Endodermal cell (in vitro differentiated cells): ENCODE data around the gene CCDC172. TPM values are rescaled to one million over a fixed set of nuclear protein-coding genes. Genes with fewer than 3 reads are reported as not detected.

Experiments
- DNase-seq: peaks from one replicate; pipeline ENCODE4 v3.0.0-alpha.2; 2017
- H3K27ac ChIP-seq: 2 replicates; pipeline ENCODE4 v1.5.1; 2013; ENCODE audit warnings: mild to moderate bottlenecking, low read depth, low read length, moderate library complexity
- H3K27me3 ChIP-seq: 2 replicates; pipeline ENCODE4 v1.6.1; 2013; ENCODE audit warnings: mild to moderate bottlenecking, low read length, moderate library complexity; ENCODE audit not compliant: insufficient read depth, control insufficient read depth, poor library complexity, severe bottlenecking
- H3K36me3 ChIP-seq: 2 replicates; pipeline ENCODE4 v1.7.0; 2013; ENCODE audit warnings: mild to moderate bottlenecking, low read length, moderate library complexity; ENCODE audit not compliant: control insufficient read depth, insufficient read depth
- H3K4me1 ChIP-seq: one replicate; pipeline ENCODE4 v1.7.0; 2013; ENCODE audit warnings: low read length; ENCODE audit not compliant: control insufficient read depth, insufficient read depth
- H3K4me3 ChIP-seq: 2 replicates; pipeline ENCODE4 v1.5.1; 2013; ENCODE audit warnings: mild to moderate bottlenecking, low read length, moderate library complexity
- H3K9ac ChIP-seq: 2 replicates; pipeline ENCODE4 v1.6.1; 2013; ENCODE audit warnings: mild to moderate bottlenecking, low read length, moderate library complexity; ENCODE audit not compliant: poor library complexity, severe bottlenecking; ENCODE audit errors: extremely low read depth
- H3K9me3 ChIP-seq: 2 replicates; pipeline ENCODE4 v1.6.1; 2013; ENCODE audit warnings: mild to moderate bottlenecking, low read length, moderate library complexity; ENCODE audit not compliant: control insufficient read depth
- H3K27ac Mint-ChIP-seq: 2 replicates; pipeline ENCODE4 v1.8.0; 2020; ENCODE audit warnings: mixed read lengths
- H3K27me3 Mint-ChIP-seq: 2 replicates; pipeline ENCODE4 v1.8.0; 2021; ENCODE audit warnings: mild to moderate bottlenecking, mixed read lengths; ENCODE audit not compliant: insufficient read depth
- H3K36me3 Mint-ChIP-seq: 2 replicates; pipeline ENCODE4 v1.8.0; 2020; ENCODE audit warnings: low read depth, mixed read lengths
- H3K4me1 Mint-ChIP-seq: 2 replicates; pipeline ENCODE4 v1.8.0; 2020; ENCODE audit warnings: mixed read lengths
- H3K4me3 Mint-ChIP-seq: 2 replicates; pipeline ENCODE4 v1.8.0; 2020; ENCODE audit warnings: mild to moderate bottlenecking, moderate library complexity, mixed read lengths
- H3K9me3 Mint-ChIP-seq: 2 replicates; pipeline ENCODE4 v1.8.0; 2020; ENCODE audit warnings: mild to moderate bottlenecking, mixed read lengths
- CTCF ChIP-seq: fragments of 200-600 bp; sonication (generic); conservative IDR thresholded peaks from 2 replicates; pipeline ENCODE4 v1.5.0; 2021; ENCODE audit warnings: antibody characterized with exemption, mild to moderate bottlenecking
- WGBS, 2 experiments: methylation state at CpG; one replicate each; pipeline versions ENCODE4 v1.1.5 to v1.1.7; 2013; ENCODE audit warnings: missing lambda C conversion rate in 2 of 2, mixed read lengths in 1 of 2; ENCODE audit not compliant: insufficient coverage in 1 of 2, insufficient read length in 1 of 2; 5-methylcytosine and 5-hydroxymethylcytosine counted together
- total RNA-seq, 2 donors: library from RNA; stranded (reverse); fragmentation: NEBNext Ultra II Directional in 1 of 2; extraction: Animal tissue kit (Norgen Biotek cat#: 25700) in 1 of 2; gene quantifications; 2 replicates in 1 of 2; 3 replicates in 1 of 2; pipeline ENCODE4 v1.2.1, GENCODE V29; 2021

Gene CCDC172
- total RNA-seq, 2 donors from 2014 or later = 0.37 TPM; not detected in 1

- Histone ChIP-seq H3K9me3 (no peaks in the 10 kb centered on the region), H3K36me3 (no peaks in the 10 kb centered on the region), H3K4me1 (no peaks in the 10 kb centered on the region), H3K27ac (no peak overlapping the region), H3K9ac (no peak overlapping the region), H3K27me3 (no peaks in the 10 kb centered on the region), H3K4me3 (no peak overlapping the region)
- Mint-ChIP-seq H3K9me3 (no peaks in the 10 kb centered on the region), H3K36me3 (no peaks in the 10 kb centered on the region), H3K4me1 (peaks cover 2% of the 10 kb centered on the region), H3K27me3 (no peaks in the 10 kb centered on the region), H3K27ac (no peak overlapping the region), H3K4me3 (no peak overlapping the region)
- no peak for TF ChIP-seq CTCF
- DNase-seq = no peak
- 77 to 87% methylated on average over 2 of the region's 2 CpGs for WGBS, 2 experiments
These were observed 7.6 kb downstream of the CCDC172 start for GRCh38 chr10:116331815-116332214.

- TF ChIP-seq CTCF = no peak
These were observed 12.6 kb downstream of the CCDC172 start for GRCh38 chr10:116336866-116337265.

GRCh38 chr10:116352125-116352524 is 27.9 kb downstream of the CCDC172 start:
- H3K4me1 Mint-ChIP-seq = no peaks in the 10 kb centered on the region
- H3K9me3 Mint-ChIP-seq = no peaks in the 10 kb centered on the region
- no peak overlapping the region for H3K27ac Mint-ChIP-seq
- no peaks in the 10 kb centered on the region for H3K36me3 Mint-ChIP-seq
- H3K9ac ChIP-seq = no peak overlapping the region
- H3K27me3 Mint-ChIP-seq = no peaks in the 10 kb centered on the region
- TF ChIP-seq CTCF = no peak
- no peak overlapping the region for H3K4me3 Mint-ChIP-seq
- no peak overlapping the region for H3K4me3 ChIP-seq
- H3K4me1 ChIP-seq = no peaks in the 10 kb centered on the region
- no peaks in the 10 kb centered on the region for H3K36me3 ChIP-seq
- H3K9me3 ChIP-seq = no peaks in the 10 kb centered on the region
- no peak for DNase-seq
- H3K27me3 ChIP-seq = no peaks in the 10 kb centered on the region
- H3K27ac ChIP-seq = no peak overlapping the region

More at GRCh38 chr10:116336866-116337265, 12.6 kb downstream of the CCDC172 start:
- DNase-seq = no peak
- no peaks in the 10 kb centered on the region for H3K36me3 ChIP-seq
- H3K27ac ChIP-seq = no peak overlapping the region
- no peaks in the 10 kb centered on the region for H3K9me3 ChIP-seq
- H3K4me1 ChIP-seq = no peaks in the 10 kb centered on the region
- WGBS, 2 experiments = 94 to 100% methylated on average over 1 to 2 of the region's 2 CpGs
- Mint-ChIP-seq H3K9me3 (no peaks in the 10 kb centered on the region), H3K4me3 (no peak overlapping the region), H3K27ac (no peak overlapping the region), H3K36me3 (no peaks in the 10 kb centered on the region), H3K27me3 (no peaks in the 10 kb centered on the region), H3K4me1 (peaks cover 2% of the 10 kb centered on the region)
- H3K27me3 ChIP-seq = no peaks in the 10 kb centered on the region
- no peak overlapping the region for H3K9ac ChIP-seq
- H3K4me3 ChIP-seq = no peak overlapping the region
